Measurements from ENCODE around the gene SNCAIP.

SNCAIP gene

DNA sequence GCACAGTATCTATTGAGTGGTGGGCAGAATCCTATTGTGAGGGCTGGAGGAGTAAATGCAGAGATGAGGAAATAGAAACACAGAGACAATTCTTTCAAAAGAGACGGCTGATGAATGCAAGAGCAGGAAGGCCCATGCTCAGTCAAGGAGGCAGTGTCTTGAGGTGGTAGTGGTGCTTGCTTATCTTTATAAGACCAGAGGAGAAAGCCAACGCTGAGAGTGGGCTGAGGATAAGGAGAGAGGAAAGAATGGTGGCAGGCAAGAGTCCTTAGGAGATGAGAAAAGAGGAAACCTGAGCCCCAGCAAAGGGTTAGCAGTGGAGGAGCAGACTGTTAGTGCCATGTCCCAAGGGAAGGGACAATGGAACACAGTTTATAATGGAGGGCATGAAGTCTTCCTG lies 86.0 kb downstream of the SNCAIP start:
- DNase-seq (ENCODE audit: low read depth, low spot score), result no peak

DNA sequence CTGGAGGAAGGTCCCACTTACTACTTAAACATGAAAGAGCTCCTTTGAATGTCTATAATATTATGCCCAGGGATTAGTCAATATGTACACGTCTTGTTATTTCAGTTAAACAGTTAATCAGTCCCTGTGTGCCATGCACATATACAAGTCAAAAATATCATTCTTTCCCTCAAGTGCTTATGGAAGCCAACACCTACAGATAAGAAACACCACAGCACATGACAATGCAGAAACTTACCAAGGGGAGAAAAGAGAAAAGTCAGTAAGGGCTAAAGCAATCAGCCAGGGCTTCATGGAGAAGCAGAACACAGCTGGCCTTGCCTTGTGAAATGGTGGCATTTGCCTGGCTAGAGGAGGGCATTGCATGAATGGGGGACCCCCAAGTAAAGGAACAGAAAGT lies 88.3 kb downstream of the SNCAIP start:
- no peak for DNase-seq (ENCODE audit: low read depth, low spot score)

DNA sequence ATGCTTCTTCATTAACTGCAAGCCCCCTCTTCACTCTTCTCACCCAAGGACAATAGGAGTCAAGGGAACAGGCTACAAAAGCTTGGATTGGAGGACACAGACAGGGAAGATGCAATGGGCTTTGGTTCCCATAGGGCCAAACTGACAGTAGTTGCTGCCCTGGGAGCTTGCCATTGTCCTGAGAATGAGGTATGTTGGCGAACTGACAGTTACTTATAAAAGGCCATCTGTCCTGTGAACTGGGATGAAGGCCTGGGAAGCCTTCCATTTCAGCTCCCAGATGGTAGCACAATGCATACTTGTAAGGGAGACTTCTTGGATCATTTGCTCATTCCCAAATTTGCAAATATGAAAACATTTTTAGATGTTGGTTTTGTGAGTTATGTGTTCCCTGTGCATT lies 88.9 kb downstream of the SNCAIP start:
- no peak for DNase-seq (ENCODE audit: low read depth, low spot score)

DNA sequence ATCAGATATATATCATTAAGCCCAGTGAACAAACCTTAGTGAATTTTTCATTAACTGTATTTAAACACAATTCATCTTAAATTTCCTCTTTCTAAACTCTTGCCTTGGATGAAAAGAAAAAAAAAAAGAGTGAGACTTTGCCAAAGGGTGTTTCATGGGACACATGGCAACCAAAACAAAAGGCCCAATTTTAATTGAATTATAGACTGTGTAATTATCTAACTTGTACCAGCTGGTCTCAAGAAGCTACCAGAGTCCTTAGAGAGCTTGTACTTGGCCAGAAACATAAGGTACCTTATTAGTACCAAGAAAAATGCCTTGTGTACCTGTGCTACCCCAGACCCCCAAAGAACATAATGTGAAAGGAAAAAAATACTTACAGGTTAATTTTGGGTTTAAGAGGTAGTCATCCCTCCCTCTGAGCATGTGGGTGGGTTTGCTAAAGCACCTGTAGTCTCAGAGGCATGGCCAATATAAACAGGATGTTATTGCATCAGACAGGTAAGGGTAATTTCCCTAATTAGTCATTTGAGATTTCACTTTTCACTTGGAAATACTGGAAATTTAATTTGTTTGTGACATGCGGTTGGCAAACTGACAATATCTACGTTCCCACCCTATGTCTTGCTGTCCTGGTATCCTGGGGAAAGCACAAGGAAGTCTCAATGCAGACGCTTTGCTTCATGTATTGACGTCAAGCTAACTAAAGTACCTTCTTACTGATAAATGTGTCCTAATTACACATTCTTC lies 90.1 kb downstream of the SNCAIP start:
- DNase-seq (ENCODE audit: low read depth, low spot score), result no peak

DNA sequence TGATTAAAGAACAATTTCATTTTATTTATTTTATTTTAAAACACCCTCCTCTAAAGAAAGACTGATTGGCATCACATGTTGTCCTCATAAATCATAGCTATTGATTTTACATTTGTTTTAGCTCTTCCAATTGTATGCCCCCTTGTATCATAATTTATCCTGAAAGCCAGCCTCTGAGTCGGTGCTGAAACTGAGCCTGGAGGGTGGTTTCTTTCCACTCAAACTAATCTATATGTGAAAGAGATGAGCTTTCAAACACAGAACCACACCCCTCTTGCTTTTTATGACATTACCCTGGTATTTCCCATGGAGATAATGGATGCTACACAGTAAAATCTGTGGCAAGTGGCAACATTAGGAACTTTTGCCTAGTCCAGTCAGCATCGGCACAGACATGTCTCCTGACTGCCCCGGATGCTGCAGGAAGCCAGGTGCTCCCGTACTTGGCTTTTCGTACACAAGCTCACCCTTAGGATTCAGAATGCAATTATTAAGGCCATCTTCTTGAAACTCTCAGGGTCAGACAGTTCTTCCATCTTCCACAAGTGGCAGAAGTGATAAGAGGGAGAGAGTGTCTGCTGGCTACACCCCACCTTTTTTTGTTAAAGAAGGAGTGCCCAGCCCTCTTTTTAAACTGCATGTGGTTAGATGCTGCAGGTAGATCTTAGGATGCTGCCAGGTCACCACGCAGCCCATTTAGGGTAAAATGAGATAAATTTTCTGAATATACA lies 91.1 kb downstream of the SNCAIP start:
- no peak for DNase-seq (ENCODE audit: low read depth, low spot score)

DNA sequence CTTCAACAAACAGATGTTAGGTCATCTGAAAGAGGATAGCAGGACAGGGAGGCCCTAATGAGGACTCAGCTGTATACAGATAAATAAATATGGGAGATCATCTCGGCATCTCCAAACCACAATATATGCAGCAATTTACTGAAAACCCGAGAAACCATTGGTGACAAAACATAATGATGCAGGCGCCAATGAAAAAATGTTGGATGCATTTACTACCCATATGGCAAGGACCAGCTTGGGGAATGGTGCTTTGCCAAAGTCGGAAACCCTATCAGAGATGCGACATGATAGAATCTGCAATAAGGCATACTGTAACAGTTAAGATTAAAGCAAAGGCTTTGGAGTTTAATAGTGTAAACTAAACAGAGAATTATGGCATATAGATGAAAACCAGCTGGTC lies 92.0 kb downstream of the SNCAIP start:
- no peak for DNase-seq (ENCODE audit: low read depth, low spot score)

DNA sequence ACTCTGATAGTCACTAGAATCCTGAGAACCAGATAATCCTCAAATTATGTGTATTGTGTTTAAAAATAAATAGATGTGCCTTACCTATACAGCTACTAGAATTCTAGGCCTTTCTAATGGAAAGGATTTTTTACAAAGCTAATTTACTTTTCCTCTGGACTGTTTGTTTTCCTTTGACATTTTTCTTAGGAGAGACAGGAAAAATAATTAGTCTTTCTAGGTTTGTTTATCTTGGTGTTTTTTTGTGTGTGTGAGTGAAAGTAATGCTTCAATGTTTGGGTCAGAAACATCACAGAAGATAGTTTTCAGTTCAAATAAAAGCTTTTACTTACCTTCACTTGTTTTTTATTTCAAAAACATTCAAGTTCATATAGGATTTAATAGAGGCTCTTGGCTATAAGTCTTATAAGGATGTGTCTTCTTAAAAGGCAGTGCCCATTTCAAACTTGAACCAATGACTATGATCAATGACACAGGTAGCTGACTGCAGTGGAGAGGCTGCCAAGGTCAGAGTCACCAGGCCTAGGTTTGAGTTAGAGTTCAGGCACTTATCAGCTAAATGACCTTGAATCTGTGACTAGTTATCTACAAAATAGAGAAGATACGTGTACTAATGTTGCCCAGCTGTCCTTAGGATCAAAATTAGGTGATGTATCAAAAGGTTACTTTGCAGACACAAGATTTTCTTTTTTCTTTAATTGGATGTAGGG lies 92.8 kb downstream of the SNCAIP start:
- no peak for DNase-seq (ENCODE audit: low read depth, low spot score)

DNA sequence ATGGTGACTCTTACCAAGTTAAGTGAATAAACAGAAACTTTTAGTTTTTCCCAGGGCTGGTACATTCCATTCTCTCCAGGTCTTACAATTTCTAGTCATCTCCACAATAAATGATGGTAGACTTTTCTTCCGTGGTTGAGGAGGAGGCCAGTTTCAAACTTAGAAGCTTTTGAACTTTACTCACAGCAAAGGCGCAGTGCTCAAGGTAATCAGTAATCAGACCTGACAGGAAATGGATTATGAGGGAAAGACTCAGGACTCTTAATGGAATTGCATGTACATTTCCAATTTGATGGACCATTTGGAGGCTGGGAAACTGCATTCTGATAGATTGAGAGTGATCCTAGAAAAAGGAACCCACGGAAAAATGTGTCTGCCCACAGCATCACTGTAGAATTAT lies 93.7 kb downstream of the SNCAIP start:
- DNase-seq (ENCODE audit: low read depth, low spot score), result no peak

DNA sequence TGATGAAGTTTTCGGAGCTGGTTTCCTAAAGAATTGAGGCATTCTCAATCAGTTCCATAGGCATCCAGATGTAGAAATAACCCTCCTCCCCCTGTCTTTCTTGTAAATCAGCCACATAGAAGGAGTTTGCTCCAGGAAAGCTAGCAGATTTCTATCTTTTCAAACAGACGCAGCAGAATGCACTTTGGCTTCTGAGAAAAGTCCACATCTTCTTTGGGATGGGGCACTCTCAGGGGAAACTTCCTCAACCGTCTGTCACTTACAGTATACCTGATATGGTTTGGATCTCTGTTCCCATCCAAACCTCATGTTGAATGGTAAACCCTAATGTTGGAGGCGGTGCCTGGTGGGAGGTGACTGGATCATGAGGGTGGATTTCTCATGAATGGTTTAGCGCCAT lies 94.1 kb downstream of the SNCAIP start:
- no peak for DNase-seq (ENCODE audit: low read depth, low spot score)

DNA sequence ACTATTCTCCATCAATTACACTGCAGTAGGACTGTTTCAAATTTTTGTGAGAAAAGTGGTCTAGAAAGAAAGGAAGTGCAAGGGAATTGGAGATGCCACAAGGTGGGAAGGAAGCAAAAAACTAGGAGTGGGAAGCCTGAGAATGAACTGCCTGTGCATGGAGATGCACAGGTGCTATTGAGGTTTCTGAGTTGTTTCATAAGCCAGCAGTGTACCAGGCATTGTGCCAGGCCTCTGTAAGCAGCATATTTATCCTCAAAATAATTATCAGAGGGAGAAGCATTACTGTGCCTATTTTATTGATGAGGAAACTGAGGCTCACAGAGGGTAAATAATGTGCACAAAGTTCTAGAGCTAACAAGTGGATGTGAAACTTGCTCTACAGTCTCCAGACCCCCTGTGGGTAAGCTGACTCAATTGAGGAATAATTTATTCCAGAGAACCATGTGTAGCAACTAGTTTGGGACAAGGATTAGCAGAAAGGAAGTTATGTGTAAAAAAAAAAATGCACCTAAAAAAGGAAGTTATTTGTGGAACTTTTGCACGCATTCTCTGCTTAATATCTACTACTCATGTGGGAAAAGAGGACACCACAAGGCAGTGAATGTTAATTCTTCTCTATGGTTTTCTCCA lies 96.7 kb downstream of the SNCAIP start:
- peak; percentile 10 for DNase-seq (ENCODE audit: low read depth, low spot score)

DNA sequence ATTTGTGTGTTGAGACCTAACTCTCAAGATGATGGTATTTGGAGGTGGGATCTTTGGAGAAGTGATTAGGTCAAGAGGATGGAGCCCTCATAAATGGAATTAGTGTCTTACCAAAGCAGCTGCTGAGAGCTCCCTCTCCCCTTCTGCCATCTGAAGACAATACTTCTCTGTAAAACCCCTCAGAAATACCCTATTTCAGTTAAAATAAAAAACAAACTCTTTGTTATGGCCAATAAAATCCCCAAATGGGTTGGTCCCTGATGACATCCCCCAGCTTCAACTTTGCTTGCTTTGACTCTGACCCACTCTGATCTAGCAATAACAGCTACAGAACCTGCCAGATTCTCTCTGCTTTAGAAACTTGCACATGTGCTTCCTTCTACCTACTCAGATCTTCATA lies 100.9 kb downstream of the SNCAIP start:
- DNase-seq (ENCODE audit: low read depth, low spot score), result no peak

DNA sequence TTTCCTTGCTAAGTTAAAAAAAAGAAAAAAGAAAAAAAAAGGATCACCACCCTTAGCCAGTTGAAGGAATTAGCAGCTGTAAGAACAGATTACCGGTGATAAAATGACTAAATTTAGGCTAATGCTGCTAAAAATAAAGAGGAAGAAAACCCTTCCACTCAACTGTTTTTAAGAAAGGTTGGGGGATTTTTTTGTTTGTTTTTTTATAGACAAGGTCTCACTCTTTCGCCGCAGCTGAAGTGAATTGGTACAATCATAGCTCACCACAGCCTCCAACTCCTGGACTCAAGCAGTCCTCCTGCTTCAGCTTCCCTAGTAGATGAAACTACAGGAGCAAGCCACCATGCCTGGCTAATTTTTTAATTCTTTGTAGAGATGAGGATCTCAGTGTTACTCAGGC lies 101.7 kb downstream of the SNCAIP start:
- no peak for DNase-seq (ENCODE audit: low read depth, low spot score)

DNA sequence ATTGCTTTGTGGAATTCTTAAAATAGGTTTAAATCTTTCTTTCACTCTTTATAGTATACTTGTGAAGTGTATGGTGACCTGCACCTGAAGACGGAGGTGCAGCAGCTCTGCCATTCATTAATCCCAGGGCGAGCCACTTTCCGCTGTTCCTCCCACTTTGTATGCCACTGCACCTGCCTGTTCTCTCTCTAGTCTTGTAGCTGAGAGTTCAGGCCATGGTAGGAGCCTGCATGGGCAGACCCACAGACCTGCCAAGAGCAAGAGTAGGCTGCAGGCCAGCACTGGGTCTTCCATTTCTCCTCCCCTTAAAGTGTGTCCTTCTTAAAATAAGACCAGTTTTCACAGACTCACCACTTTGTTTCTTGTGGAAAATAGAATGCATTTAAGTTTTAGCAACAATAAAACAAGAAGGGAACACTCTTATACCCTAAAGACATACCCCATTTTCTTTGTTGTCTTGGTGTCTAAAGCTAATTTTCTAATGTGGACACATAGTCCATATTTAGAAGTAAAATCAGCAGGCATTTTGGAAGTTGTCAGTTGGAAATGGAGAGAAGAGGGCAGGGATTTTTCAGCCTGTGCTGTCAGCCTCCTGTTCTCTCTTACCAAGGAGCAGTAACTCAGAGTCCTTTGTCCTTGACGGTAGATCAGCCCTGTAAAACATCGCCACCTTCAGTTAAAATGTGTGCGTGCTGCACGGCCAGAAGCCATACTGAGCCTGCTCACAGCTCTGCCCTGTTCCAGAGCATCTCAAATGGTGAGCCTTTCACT lies 103.2 kb downstream of the SNCAIP start:
- DNase-seq (ENCODE audit: low read depth, low spot score), result peak; percentile 86

DNA sequence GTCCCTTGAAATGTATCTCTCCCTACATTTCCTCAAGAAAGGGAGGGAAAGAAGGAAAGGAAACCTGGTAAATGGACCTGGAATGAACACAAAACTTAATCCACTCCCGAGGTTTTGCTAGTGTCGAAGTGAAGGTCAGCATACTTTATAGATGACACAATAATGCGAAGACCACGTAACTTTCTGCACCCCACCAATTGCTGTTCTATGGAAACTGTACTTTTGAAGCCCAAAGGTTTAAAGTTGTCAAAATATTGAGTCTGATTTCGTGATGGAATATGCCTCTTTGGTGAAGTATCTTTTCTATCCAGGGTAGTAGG lies 103.7 kb downstream of the SNCAIP start:
- DNase-seq (ENCODE audit: low read depth, low spot score), result no peak

DNA sequence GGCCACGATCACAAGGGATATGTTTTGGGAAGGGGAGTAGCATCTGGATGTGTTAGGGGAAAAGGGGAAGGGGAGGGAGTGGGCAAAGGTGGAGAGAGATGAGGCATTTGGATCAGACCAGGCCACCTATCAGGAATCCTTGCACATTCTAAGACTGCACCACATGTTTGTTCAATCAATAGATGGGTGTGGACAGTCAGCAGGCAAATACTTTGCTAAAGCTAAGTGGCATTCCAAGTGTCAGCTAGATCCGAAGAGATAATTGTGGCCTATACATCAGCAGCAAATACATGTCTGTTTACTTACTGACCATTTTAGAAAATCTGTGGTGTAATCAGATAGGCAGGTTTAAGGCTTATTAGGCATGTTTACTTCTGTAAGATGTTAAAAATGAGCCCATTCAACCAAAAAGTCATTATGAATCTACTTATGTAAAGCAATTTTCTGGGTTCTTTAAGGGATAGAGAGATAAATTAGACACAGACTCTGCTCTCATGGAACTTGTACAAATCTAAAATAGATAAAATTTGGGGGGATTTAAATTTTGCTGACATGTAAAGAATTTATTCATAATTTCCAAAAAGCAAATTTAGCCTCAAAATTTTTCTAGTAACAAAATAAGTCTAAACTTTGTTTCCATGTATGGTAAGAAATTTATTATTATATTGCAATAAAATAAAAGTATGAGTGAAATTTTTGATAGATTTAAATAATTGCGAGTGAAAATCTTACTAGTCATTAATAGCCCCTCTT lies 107.3 kb downstream of the SNCAIP start:
- DNase-seq (ENCODE audit: low read depth, low spot score), result no peak

DNA sequence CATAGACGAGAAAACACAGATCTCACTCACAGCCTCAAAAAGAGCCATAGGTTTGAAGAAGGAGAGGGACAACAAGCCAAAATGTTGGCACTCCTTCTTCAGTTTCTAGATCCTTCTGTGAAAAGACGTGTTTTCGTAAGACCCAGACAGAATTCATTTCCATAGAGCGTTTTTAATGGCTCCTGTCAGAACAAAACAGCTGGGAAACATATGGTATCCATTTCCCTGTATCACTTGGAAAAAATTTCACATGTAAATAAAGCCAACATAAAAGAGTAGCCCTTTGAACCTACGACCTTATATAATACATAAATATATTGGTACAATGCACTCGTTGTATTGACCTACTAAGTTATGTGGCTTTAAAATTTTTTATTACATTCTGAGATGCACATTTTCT lies 108.1 kb downstream of the SNCAIP start:
- no peak for DNase-seq (ENCODE audit: low read depth, low spot score)

DNA sequence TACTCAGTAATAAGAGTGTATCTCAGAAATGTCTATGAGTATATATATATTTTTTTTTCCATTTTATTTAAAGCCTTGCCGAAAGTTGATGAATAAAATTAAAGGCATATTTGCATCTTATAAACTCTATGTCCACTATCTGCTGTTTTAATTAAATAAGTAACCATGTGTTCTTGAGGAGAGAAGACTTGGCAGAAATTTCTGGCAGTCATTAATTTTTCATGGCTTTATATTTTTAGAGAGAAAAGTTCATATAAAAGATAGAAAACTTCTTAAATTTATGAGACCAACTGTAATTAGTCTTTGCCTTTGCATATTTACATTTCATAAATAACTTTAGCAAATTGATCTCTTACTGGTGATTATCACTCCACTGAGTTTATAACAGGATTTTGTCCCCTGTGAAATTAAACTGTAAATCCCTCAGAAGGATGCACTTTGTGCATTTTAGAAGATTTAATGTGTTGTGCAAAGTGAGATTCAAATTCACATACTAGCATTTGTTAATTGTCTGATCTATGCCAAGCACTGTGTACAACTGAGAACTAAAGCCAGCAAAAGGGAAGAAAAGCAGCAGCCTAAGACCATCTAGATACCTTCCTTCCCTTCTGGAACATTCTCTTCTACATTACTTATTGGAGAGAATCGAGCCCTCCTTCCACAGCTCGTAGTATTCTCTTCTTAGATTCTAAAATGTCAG lies 108.7 kb downstream of the SNCAIP start:
- DNase-seq (ENCODE audit: low read depth, low spot score), result no peak

DNA sequence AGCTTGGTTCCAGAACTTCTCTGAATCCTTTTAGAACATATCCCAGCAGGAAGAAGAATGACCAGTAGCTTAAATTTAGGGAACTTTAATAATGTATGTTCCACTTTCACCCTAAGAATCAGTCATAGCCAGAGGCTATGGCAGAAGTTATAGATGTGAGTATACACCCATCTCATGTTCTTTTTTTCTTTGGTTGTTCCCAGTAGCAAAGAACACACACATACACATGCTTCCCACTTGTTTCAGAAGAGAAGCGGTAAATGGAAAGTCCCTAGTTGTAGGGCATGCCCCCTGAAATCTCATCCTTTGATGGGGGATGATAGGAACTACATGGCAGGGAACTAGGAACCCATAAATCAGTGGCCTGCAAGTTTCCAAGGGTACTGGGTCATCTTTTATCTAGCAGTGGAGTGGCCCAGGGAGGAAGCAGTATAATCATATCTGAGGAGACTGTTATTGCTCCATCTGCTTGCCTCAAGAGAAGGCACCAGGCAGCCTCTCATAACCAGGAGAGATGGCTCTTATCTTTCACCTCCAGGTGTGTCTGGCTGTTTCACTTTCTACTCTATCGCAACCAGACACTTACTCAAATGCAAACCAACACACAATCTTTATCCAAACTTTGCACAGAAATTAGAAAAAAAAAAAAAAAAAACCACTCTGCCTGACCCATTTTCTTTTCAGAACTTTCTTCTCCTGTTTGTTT lies 109.5 kb downstream of the SNCAIP start:
- no peak for DNase-seq (ENCODE audit: low read depth, low spot score)

DNA sequence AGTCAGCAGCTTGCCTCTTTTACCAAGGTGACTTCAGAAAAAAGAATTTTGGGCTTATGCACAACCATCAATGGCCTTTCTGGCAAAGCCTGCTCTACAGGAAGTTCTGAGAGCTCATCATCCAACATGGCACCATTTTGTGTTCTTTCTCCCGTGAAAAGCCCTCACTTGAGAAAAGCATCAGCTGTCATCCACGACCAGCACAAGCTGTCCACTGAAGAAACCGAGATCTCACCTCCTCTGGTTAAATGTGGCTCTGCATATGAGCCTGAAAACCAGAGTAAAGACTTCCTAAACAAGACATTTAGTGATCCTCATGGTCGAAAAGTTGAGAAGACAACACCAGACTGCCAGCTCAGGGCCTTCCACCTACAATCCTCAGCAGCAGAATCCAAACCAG lies 111.2 kb downstream of the SNCAIP start:
- no peak for DNase-seq (ENCODE audit: low read depth, low spot score)

DNA sequence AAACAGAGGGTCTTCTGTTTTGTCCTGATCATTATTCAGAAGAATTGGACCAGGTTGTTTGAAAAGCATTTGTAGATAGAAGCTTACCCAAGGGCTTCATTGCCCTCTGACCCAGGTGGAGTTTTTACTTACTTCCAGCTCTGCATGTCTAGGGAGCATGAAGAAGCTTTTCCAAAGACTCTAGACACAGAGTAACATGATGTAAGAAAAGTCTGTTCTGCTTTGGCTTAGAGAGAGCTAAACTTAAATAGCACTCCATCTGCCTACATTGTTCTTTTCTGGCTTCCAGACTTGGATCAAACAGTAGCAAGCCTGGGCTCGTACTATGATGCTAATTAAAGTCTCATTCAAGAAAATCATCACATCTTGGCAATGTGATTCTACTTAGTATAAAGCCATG lies 112.1 kb downstream of the SNCAIP start:
- no peak for DNase-seq (ENCODE audit: low read depth, low spot score)

Data from astrocyte of the hippocampus (primary cell).